DOHH2 (cell line): ENCODE measurements around the gene MCM6.
"Not testable (repeated sequence)": the region's sequence is repeated elsewhere in the genome, so short reads cannot be mapped to it uniquely, and the experiment has no call there.

Source experiments
- H3F3A ChIP-seq: fragments of 200-600 bp; sonication (generic), shearing (Covaris generic); 2 replicates; pipeline ENCODE4 v1.6.0; 2016; ENCODE audit warnings: antibody characterized with exemption, mild to moderate bottlenecking; ENCODE audit not compliant: control insufficient read depth, insufficient read depth
- H3K27ac ChIP-seq: fragments of 200-600 bp; sonication (generic); 2 replicates; pipeline ENCODE4 v1.5.1; 2014; ENCODE audit warnings: low read depth, mild to moderate bottlenecking, low read length, moderate library complexity
- H3K27me3 ChIP-seq: fragments of 200-600 bp; sonication (generic); 2 replicates; pipeline ENCODE4 v1.6.1; 2014; ENCODE audit warnings: mild to moderate bottlenecking, low read length, mixed read lengths; ENCODE audit not compliant: control insufficient read depth
- H3K36me3 ChIP-seq: fragments of 200-600 bp; sonication (generic); 2 replicates; pipeline ENCODE4 v1.6.1; 2014; ENCODE audit warnings: mild to moderate bottlenecking, low read length, moderate library complexity, mixed read lengths; ENCODE audit not compliant: control insufficient read depth
- H3K4me1 ChIP-seq: fragments of 200-600 bp; sonication (generic); 2 replicates; pipeline ENCODE4 v1.6.1; 2014; ENCODE audit warnings: mild to moderate bottlenecking, low read length, mixed read lengths; ENCODE audit not compliant: control insufficient read depth
- H3K4me2 ChIP-seq: fragments of 200-600 bp; sonication (generic); 2 replicates; pipeline ENCODE4 v1.6.0; 2014; ENCODE audit warnings: mild to moderate bottlenecking, low read length, moderate library complexity
- H3K4me3 ChIP-seq: fragments of 200-600 bp; sonication (generic); 2 replicates; pipeline ENCODE4 v1.5.1; 2014; ENCODE audit warnings: mild to moderate bottlenecking, low read length, mixed read lengths
- H3K79me2 ChIP-seq: fragments of 200-600 bp; sonication (generic); 2 replicates; pipeline ENCODE4 v1.6.1; 2014; ENCODE audit warnings: mild to moderate bottlenecking, low read length, mixed read lengths; ENCODE audit not compliant: control insufficient read depth
- H3K9me2 ChIP-seq: fragments of 200-600 bp; sonication (generic); replicated peaks from 2 replicates; pipeline ENCODE4 v1.6.1; 2014; ENCODE audit warnings: mild to moderate bottlenecking, low read length, mixed read lengths; ENCODE audit not compliant: control insufficient read depth
- H3K9me3 ChIP-seq: fragments of 200-600 bp; sonication (generic); 2 replicates; pipeline ENCODE4 v1.6.1; 2014; ENCODE audit warnings: antibody characterized with exemption, low read length, mixed read lengths; ENCODE audit not compliant: control insufficient read depth, insufficient read depth
- H4K20me1 ChIP-seq: fragments of 200-600 bp; sonication (generic); 2 replicates; pipeline ENCODE4 v1.6.0; 2014; ENCODE audit warnings: low read depth, mild to moderate bottlenecking, antibody characterized with exemption, low read length, moderate library complexity; ENCODE audit not compliant: control insufficient read depth, insufficient read depth
- EZH2phosphoT487 ChIP-seq: fragments of 200-600 bp; sonication (generic); IDR thresholded peaks from 2 replicates; pipeline ENCODE4 v1.6.1; 2017; ENCODE audit warnings: borderline replicate concordance, mild to moderate bottlenecking, antibody characterized with exemption, low read length, moderate library complexity, mixed read lengths
- TF ChIP-seq, protein P1 (sequence below): fragments of 200-600 bp; sonication (generic); IDR thresholded peaks from one replicate; pipeline ENCODE4 v1.5.1; 2014; ENCODE audit warnings: antibody characterized with exemption, mild to moderate bottlenecking, low read depth, low read length; ENCODE audit not compliant: poor library complexity, severe bottlenecking

MCM6 gene

GRCh38 chr2:135797497-135798274 is 78.6 kb downstream of the MCM6 start:
- H3K27me3 ChIP-seq, result no peaks in the 10 kb centered on the region
- TF ChIP-seq, protein P1, sequence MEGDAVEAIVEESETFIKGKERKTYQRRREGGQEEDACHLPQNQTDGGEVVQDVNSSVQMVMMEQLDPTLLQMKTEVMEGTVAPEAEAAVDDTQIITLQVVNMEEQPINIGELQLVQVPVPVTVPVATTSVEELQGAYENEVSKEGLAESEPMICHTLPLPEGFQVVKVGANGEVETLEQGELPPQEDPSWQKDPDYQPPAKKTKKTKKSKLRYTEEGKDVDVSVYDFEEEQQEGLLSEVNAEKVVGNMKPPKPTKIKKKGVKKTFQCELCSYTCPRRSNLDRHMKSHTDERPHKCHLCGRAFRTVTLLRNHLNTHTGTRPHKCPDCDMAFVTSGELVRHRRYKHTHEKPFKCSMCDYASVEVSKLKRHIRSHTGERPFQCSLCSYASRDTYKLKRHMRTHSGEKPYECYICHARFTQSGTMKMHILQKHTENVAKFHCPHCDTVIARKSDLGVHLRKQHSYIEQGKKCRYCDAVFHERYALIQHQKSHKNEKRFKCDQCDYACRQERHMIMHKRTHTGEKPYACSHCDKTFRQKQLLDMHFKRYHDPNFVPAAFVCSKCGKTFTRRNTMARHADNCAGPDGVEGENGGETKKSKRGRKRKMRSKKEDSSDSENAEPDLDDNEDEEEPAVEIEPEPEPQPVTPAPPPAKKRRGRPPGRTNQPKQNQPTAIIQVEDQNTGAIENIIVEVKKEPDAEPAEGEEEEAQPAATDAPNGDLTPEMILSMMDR, result peak; percentile 98
- TF ChIP-seq EZH2phosphoT487, result no peak
- H3K4me2 ChIP-seq, result peak overlapping the region; percentile 4; the same call in 1 of the 2 replicates
- no peaks in the 10 kb centered on the region; the same call in 1 of the 2 replicates for H3F3A ChIP-seq
- no peaks in the 10 kb centered on the region for H3K79me2 ChIP-seq
- no peaks in the 10 kb centered on the region for H3K36me3 ChIP-seq
- no peak overlapping the region for H3K4me3 ChIP-seq
- no peaks in the 10 kb centered on the region for H3K9me2 ChIP-seq
- H3K4me1 ChIP-seq, result peaks cover 9% of the 10 kb centered on the region
- H3K27ac ChIP-seq, result no peak overlapping the region
- H4K20me1 ChIP-seq, result no peaks in the 10 kb centered on the region
- peaks cover 25% of the 10 kb centered on the region for H3K9me3 ChIP-seq

DNA sequence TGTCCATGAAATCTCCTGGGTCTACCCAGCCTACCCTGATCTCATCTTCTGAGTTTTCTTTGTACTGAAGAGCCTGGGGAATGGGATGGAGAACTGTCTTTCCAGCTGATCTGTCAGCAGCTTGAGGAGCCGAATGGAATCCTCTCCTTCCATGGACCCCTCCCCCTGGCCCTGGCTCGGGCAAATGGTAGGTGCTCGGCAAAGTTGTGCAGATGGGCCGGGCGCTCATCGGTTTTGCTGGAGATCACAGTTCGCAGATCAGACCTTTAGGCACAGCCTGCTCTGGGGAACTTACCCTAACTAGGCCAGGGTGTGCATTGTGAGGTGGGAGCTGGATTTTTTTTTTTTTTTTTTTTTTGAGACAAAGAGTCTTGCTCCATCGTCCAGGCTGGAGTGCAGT is 79.6 kb downstream of the MCM6 start:
- no peak overlapping the region for H3K27ac ChIP-seq
- TF ChIP-seq, protein P1, result no peak
- no peak for TF ChIP-seq EZH2phosphoT487

GRCh38 chr2:135795641-135796040 is 80.6 kb downstream of the MCM6 start:
- peaks cover 14% of the 10 kb centered on the region for H3K9me3 ChIP-seq
- not testable (repeated sequence) for H3F3A ChIP-seq, H3K36me3 ChIP-seq, H4K20me1 ChIP-seq, H3K9me2 ChIP-seq, H3K79me2 ChIP-seq, H3K4me1 ChIP-seq, H3K4me3 ChIP-seq, H3K27ac ChIP-seq, H3K4me2 ChIP-seq, H3K27me3 ChIP-seq
- TF ChIP-seq, protein P1, result peak; percentile 30

More for the DNA sequence above, 79.6 kb downstream of the MCM6 start:
- Histone ChIP-seq H3K9me3 (peaks cover 21% of the 10 kb centered on the region), H4K20me1 (no peaks in the 10 kb centered on the region), H3K36me3 (no peaks in the 10 kb centered on the region), H3K27me3 (no peaks in the 10 kb centered on the region), H3K4me2 (no peak overlapping the region), H3F3A (no peaks in the 10 kb centered on the region; the same call in 1 of the 2 replicates), H3K79me2 (no peaks in the 10 kb centered on the region), H3K4me3 (no peak overlapping the region), H3K9me2 (no peaks in the 10 kb centered on the region), H3K4me1 (peaks cover 9% of the 10 kb centered on the region)
